Colonic mucosa (tissue), 4 donors: Measurements from ENCODE around the gene PAIP1. TPM values are rescaled to one million over a fixed set of nuclear protein-coding genes. Genes with fewer than 3 reads are reported as not detected.

Source experiments
- DNase-seq: peaks from one replicate; pipeline ENCODE4 v3.0.0-alpha.2; 2020
- H3K27ac ChIP-seq: fragments of 200-600 bp; one replicate; pipeline ENCODE4 v1.8.0; 2021
- H3K27me3 ChIP-seq: fragments of 200-600 bp; one replicate; pipeline ENCODE4 v1.8.0; 2021
- H3K36me3 ChIP-seq: fragments of 200-600 bp; one replicate; pipeline ENCODE4 v1.8.0; 2021
- H3K4me1 ChIP-seq: fragments of 200-600 bp; one replicate; pipeline ENCODE4 v1.8.0; 2021; ENCODE audit warnings: mild to moderate bottlenecking
- H3K4me3 ChIP-seq: fragments of 200-600 bp; one replicate; pipeline ENCODE4 v1.8.0; 2021
- H3K9ac ChIP-seq, 2 donors: one replicate each; pipeline ENCODE4 v1.7.0; 2013; ENCODE audit warnings: control low read depth in 2 of 2, low read depth in 2 of 2, low read length in 2 of 2
- H3K9me3 ChIP-seq: fragments of 200-600 bp; one replicate; pipeline ENCODE4 v1.8.0; 2021
- intact Hi-C: fragments of 100-400 bp; cut with DNase I; formaldehyde crosslinking; loops from one replicate; pipeline ENCODE4 v1.14.1; 2022
- total RNA-seq, 2 donors: library from RNA; stranded (reverse); fragmentation: NEBNext Ultra II Directional in 1 of 2; extraction: Animal tissue kit (Norgen Biotek cat#: 25700) in 1 of 2; gene quantifications; one replicate each; pipeline ENCODE4 v1.2.1, GENCODE V29; 2021
- TF ChIP-seq, protein P1 (sequence below): fragments of 200-600 bp; IDR thresholded peaks from one replicate; pipeline ENCODE4 v1.8.0; 2022; ENCODE audit warnings: antibody characterized with exemption, mild to moderate bottlenecking
- donor health status: healthy.
- donor health status: DM: no; HTN: no; CAD: no.
- donor health status: DM: no; HTN: no; CAD: no.

The PAIP1 gene
- total RNA-seq, 2 donors from 2014 or later: 53.1 to 65.6 TPM

DNA sequence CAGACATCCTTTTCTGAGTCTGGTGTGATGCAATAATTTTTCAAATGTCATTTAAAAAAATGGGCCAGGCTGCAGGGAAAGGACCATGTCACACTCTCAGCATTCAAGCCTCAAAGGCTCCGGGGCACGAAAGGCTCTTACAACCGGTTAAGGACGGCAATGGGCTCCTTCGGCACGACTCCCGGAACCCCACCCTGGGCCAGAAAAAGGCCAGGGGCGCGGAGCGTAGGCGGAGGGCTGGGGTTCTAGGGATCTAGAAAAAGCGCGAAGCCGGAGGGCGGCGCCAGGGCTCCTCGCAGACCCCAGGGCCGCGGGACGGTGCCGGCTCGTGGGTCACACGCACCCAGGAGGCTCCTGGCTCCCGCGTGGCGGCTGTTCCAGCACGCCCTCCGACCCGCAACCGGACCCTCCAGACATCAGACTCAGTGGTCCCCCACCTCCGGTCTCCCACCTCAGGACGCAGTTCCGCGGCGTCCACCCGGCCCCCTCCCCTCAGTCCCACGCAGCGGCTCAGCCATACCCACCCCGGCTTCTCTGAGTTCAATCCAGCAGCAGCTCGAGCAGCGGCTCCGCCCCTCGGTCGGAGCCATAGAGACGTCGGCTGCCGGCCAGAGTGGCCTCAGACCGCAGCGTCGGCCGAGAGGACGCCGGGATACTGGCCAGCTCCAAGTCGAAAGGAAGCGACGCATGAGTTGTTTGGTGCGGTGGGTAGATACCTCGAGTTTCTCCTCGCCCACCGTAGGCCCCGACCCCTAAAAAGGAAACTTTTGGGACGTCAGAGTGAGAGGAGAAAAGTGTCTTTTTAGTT, 73.4 kb downstream of the PAIP1 start, which contains the start of gene TMEM267:
TSS of gene TMEM267 (minus strand) at position 568 of the 808 bp plus-strand sequence. CDS start 29,896 bp downstream, outside the sequence.
- Histone ChIP-seq H3K4me3 (peak within 1 kb of the TSS; percentile 96), H3K9me3 (no peaks in the 10 kb centered on the region), H3K4me1 (peaks cover 7% of the 10 kb centered on the region), H3K36me3 (no peaks in the 10 kb centered on the region), H3K9ac (peak within 1 kb of the TSS; percentile 86 to 93), H3K27ac (peak within 1 kb of the TSS; percentile 96), H3K27me3 (no peaks in the 10 kb centered on the region)
- TF ChIP-seq, protein P1, sequence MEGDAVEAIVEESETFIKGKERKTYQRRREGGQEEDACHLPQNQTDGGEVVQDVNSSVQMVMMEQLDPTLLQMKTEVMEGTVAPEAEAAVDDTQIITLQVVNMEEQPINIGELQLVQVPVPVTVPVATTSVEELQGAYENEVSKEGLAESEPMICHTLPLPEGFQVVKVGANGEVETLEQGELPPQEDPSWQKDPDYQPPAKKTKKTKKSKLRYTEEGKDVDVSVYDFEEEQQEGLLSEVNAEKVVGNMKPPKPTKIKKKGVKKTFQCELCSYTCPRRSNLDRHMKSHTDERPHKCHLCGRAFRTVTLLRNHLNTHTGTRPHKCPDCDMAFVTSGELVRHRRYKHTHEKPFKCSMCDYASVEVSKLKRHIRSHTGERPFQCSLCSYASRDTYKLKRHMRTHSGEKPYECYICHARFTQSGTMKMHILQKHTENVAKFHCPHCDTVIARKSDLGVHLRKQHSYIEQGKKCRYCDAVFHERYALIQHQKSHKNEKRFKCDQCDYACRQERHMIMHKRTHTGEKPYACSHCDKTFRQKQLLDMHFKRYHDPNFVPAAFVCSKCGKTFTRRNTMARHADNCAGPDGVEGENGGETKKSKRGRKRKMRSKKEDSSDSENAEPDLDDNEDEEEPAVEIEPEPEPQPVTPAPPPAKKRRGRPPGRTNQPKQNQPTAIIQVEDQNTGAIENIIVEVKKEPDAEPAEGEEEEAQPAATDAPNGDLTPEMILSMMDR: no peak
- DNase-seq: peak; percentile 92
- intact Hi-C loops: loop anchor here (5.0 to 10.0 kb wide), 3 partner anchors 71 to 369 kb away; partner anchors contain the start of gene PAIP1

DNA sequence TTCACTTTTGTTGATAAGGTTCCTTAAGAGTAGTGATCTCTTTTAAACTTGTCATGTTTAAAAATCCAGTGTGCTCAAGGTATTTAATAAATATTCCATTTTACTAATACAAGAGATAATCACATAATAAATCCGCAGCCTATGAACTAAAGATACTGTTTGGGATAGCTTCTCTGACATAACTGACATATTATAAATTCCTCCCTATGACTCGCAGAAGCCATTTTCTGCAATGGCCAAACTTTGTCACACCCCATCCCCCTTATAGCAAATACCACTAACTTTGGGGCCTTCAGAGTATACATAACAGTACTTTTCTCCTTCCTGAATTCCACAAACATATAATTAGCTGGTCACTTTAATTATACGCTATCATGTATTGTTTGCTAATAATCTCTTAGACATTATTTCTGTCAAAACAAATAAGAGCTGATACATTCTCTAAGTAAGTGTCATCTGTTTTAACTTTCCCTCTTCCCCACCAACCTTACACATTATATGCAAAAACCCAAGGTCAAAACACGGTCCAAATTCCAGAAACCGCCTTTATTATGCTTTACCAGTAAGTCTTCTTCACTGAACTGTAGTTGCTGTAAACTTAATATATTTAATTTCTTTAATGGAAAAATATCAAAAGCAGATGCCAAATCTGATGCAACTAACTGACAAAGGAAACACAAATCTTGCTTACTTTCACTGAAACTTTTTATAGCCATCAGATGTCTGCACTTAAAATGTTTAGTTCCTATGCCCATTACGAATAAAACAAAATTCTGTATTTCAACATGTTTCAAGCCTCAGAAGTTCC, 74.2 kb downstream of the PAIP1 start:
- H3K9ac ChIP-seq: peak overlapping the region in 1 of 2 donors; percentile 93
- H3K9me3 ChIP-seq: no peaks in the 10 kb centered on the region
- peaks cover 7% of the 10 kb centered on the region for H3K4me1 ChIP-seq
- TF ChIP-seq, protein P1: no peak
- DNase-seq: no peak
- intact Hi-C loops: loop anchor here (5.0 to 10.0 kb wide), 3 partner anchors 72 to 368 kb away; partner anchors contain the start of gene PAIP1
- peak overlapping the region; percentile 96 for H3K27ac ChIP-seq
- H3K27me3 ChIP-seq: no peaks in the 10 kb centered on the region
- H3K4me3 ChIP-seq: peak overlapping the region; percentile 96
- no peaks in the 10 kb centered on the region for H3K36me3 ChIP-seq

Other genes starting within 250 kb of the PAIP1 start
- 100 to 1,000 TPM in 1 of 2 donors, 10 to 100 TPM in 1; 95.1 to 498 TPM for gene HMGCS1, start 243.7 kb downstream of the PAIP1 start, total RNA-seq
- gene CCL28, start 144.7 kb downstream of the PAIP1 start, total RNA-seq: 100 to 1,000 TPM in 1 of 2 donors, 10 to 100 TPM in 1; 56.8 to 116 TPM
- gene TMEM267, start 73.2 kb downstream of the PAIP1 start, total RNA-seq: 10 to 100 TPM in 1 of 2 donors, 1 to 10 TPM in 1; 7.3 to 11.8 TPM
- 1 to 10 TPM; 1.9 to 5.0 TPM for gene C5orf34, start 41.9 kb downstream of the PAIP1 start, total RNA-seq
- 100 to 1,000 TPM in 1 of 2 donors, 10 to 100 TPM in 1; 81.3 to 148 TPM for gene NNT, start 46.1 kb upstream of the PAIP1 start, total RNA-seq